H1 (cell line): ENCODE measurements around the gene SNF8. TPM values are rescaled to one million over a fixed set of nuclear protein-coding genes. Genes with fewer than 3 reads are reported as not detected.

Source experiments
- CTCF ChIA-PET: fragments of 300-600 bp; sonication (Branson Sonifier 250); formaldehyde crosslinking; loops from one replicate; lab custom pipeline; 2021; ENCODE audit not compliant: partially characterized antibody; lab: Charles Lee
- POLR2A ChIA-PET: fragments of 300-600 bp; sonication (Branson Sonifier 250); formaldehyde crosslinking; loops from one replicate; lab custom pipeline; 2021; ENCODE audit warnings: inconsistent platforms; ENCODE audit not compliant: partially characterized antibody; lab: Charles Lee
- DNase-seq, 2 experiments: peaks; one replicate each; pipeline versions ENCODE4 v3.0.0 to v3.0.0-alpha.2; 2010 to 2022; ENCODE audit warnings: low spot score in 2 of 2, low read depth in 1 of 2, mixed read lengths in 1 of 2
- FAIRE-seq: peaks from 2 replicates; lab custom pipeline; 2011; peaks lifted over from hg19 to GRCh38; lab: Jason Lieb, UNC
- H2AFZ ChIP-seq: 2 replicates; pipeline ENCODE4 v1.8.1; 2012; ENCODE audit warnings: low read length, inconsistent platforms
- H2AK5ac ChIP-seq: 2 replicates; pipeline ENCODE4 v1.6.1; 2013; ENCODE audit warnings: low read depth, low read length
- H2BK120ac ChIP-seq: replicated peaks from 2 replicates; pipeline ENCODE3; 2013; ENCODE audit warnings: low read depth, low read length, inconsistent platforms
- H2BK12ac ChIP-seq: 2 replicates; pipeline ENCODE4 v1.6.1; 2013; ENCODE audit warnings: low read depth, low read length
- H2BK15ac ChIP-seq: 2 replicates; pipeline ENCODE4 v1.6.1; 2013; ENCODE audit warnings: low read length
- H2BK20ac ChIP-seq: 2 replicates; pipeline ENCODE4 v1.6.1; 2013; ENCODE audit warnings: low read length
- H2BK5ac ChIP-seq: 2 replicates; pipeline ENCODE4 v1.6.1; 2013; ENCODE audit warnings: low read depth, low read length
- H3K14ac ChIP-seq: 2 replicates; pipeline ENCODE4 v1.6.1; 2013; ENCODE audit warnings: inconsistent platforms; ENCODE audit not compliant: insufficient read length
- H3K18ac ChIP-seq: 2 replicates; pipeline ENCODE4 v1.6.1; 2013; ENCODE audit warnings: low read length; ENCODE audit errors: extremely low read depth
- H3K23ac ChIP-seq: 2 replicates; pipeline ENCODE4 v1.6.1; 2013; ENCODE audit warnings: inconsistent platforms; ENCODE audit not compliant: insufficient read length
- H3K23me2 ChIP-seq: 2 replicates; pipeline ENCODE4 v1.6.1; 2013; ENCODE audit warnings: low read depth, low read length
- H3K27ac ChIP-seq: 2 replicates; pipeline ENCODE4 v1.6.1; 2011; ENCODE audit warnings: low read depth, low read length, inconsistent platforms
- H3K27me3 ChIP-seq, 4 experiments: replicated peaks in 1 of 4; 1 replicate in 1 of 4; 2 replicates in 3 of 4; pipeline versions ENCODE4 v1.6.1 to v1.8.1; 2011 to 2013; ENCODE audit warnings: low read length in 3 of 4, mild to moderate bottlenecking in 3 of 4, inconsistent platforms in 2 of 4, mixed read lengths in 2 of 4, moderate library complexity in 1 of 4; ENCODE audit not compliant: control insufficient read depth in 3 of 4, insufficient read depth in 3 of 4; ENCODE audit errors: extremely low read depth in 1 of 4
- H3K36me3 ChIP-seq, 4 experiments: 2 replicates each; pipeline versions ENCODE4 v1.6.1 to v1.8.1; 2011 to 2013; ENCODE audit warnings: mild to moderate bottlenecking in 4 of 4, low read length in 3 of 4, moderate library complexity in 2 of 4, control low read depth in 1 of 4, inconsistent platforms in 1 of 4; ENCODE audit not compliant: insufficient read depth in 4 of 4, control insufficient read depth in 2 of 4
- H3K4ac ChIP-seq: replicated peaks from 2 replicates; pipeline ENCODE3; 2013; ENCODE audit warnings: low read length, low read depth, mixed read lengths, inconsistent platforms; ENCODE audit not compliant: insufficient read length
- H3K4me1 ChIP-seq, 4 experiments: replicated peaks in 1 of 4; 1 replicate in 1 of 4; 2 replicates in 3 of 4; pipeline versions ENCODE4 v1.6.1 to v1.8.1; 2011 to 2013; ENCODE audit warnings: low read length in 3 of 4, inconsistent platforms in 2 of 4, mixed read lengths in 1 of 4; ENCODE audit not compliant: insufficient read depth in 4 of 4, control insufficient read depth in 3 of 4
- H3K4me2 ChIP-seq, 2 experiments: 2 replicates each; pipeline versions ENCODE4 v1.6.1 to v1.8.1; 2011 to 2013; ENCODE audit warnings: low read depth in 2 of 2, low read length in 2 of 2, control low read depth in 1 of 2, inconsistent platforms in 1 of 2, mild to moderate bottlenecking in 1 of 2; ENCODE audit not compliant: insufficient read depth in 1 of 2
- H3K4me3 ChIP-seq, 4 experiments: fragments of 200-600, 300-600 bp in 1 of 4; sonication (generic), shearing (Covaris generic), sonication (Bioruptor Twin) in 1 of 4; 2 replicates each; pipeline versions ENCODE4 v1.5.1 to v1.8.1; 2011 to 2016; ENCODE audit warnings: low read length in 4 of 4, low read depth in 3 of 4, control low read depth in 2 of 4, inconsistent platforms in 2 of 4, mild to moderate bottlenecking in 2 of 4, mixed read lengths in 1 of 4, moderate library complexity in 1 of 4; ENCODE audit not compliant: insufficient read depth in 2 of 4; ENCODE audit errors: extremely low read depth in 1 of 4
- H3K56ac ChIP-seq: replicated peaks from 2 replicates; pipeline ENCODE3; 2013; ENCODE audit warnings: low read depth, mild to moderate bottlenecking, mixed read lengths, low read length, inconsistent platforms; ENCODE audit not compliant: insufficient read length
- H3K79me1 ChIP-seq: 2 replicates; pipeline ENCODE4 v1.6.1; 2013; ENCODE audit warnings: low read depth, low read length, control low read depth
- H3K79me2 ChIP-seq, 2 experiments: 2 replicates each; pipeline versions ENCODE4 v1.6.1 to v1.8.1; 2012 to 2013; ENCODE audit warnings: low read length in 2 of 2, mild to moderate bottlenecking in 2 of 2, inconsistent platforms in 1 of 2; ENCODE audit not compliant: insufficient read depth in 2 of 2, control insufficient read depth in 1 of 2
- H3K9ac ChIP-seq, 4 experiments: replicated peaks in 1 of 4; 1 replicate in 1 of 4; 2 replicates in 3 of 4; pipeline versions ENCODE4 v1.6.1 to v1.8.1; 2011 to 2013; ENCODE audit warnings: low read depth in 3 of 4, low read length in 3 of 4, control low read depth in 2 of 4, mild to moderate bottlenecking in 2 of 4, moderate library complexity in 2 of 4, inconsistent platforms in 1 of 4; ENCODE audit errors: extremely low read depth in 1 of 4
- H3K9me3 ChIP-seq, 2 experiments: 2 replicates each; pipeline versions ENCODE4 v1.6.1 to v1.8.1; 2012 to 2013; ENCODE audit warnings: mild to moderate bottlenecking in 2 of 2, moderate library complexity in 2 of 2, control low read depth in 1 of 2, inconsistent platforms in 1 of 2, low read depth in 1 of 2, low read length in 1 of 2, mixed read lengths in 1 of 2; ENCODE audit not compliant: insufficient read depth in 2 of 2
- H4K20me1 ChIP-seq, 2 experiments: replicated peaks in 1 of 2; 2 replicates each; pipeline versions ENCODE3 to v1.8.1; 2011 to 2013; ENCODE audit warnings: inconsistent platforms in 2 of 2, low read length in 2 of 2, mild to moderate bottlenecking in 1 of 2; ENCODE audit not compliant: insufficient read depth in 2 of 2, control insufficient read depth in 1 of 2
- H4K5ac ChIP-seq: 2 replicates; pipeline ENCODE4 v1.6.1; 2013; ENCODE audit warnings: low read length, low read depth, mixed read lengths, inconsistent platforms; ENCODE audit not compliant: insufficient read length
- H4K8ac ChIP-seq: 2 replicates; pipeline ENCODE4 v1.8.0; 2013; ENCODE audit warnings: mild to moderate bottlenecking, moderate library complexity, low read length, inconsistent platforms; ENCODE audit not compliant: insufficient read depth; ENCODE audit errors: extremely low read depth
- H4K91ac ChIP-seq: replicated peaks from 2 replicates; pipeline ENCODE3; 2013; ENCODE audit warnings: low read length, mixed read lengths, inconsistent platforms; ENCODE audit not compliant: insufficient read length
- MAFK ChIP-seq: IDR thresholded peaks from 2 replicates; pipeline ENCODE4 v1.6.1; 2012; ENCODE audit warnings: low read depth, mild to moderate bottlenecking, improper control_type of control experiment, low read length
- RFX5 ChIP-seq: IDR thresholded peaks from 2 replicates; pipeline ENCODE4 v1.6.1; 2011; ENCODE audit warnings: low read depth, low read length, improper control_type of control experiment, borderline replicate concordance
- WGBS, 2 experiments: shearing (Covaris generic) in 1 of 2; methylation state at CpG; one replicate each; pipeline versions ENCODE4 v1.1.6 to v1.1.7; 2013 to 2015; ENCODE audit warnings: low lambda C conversion rate in 2 of 2, mixed read lengths in 2 of 2, inconsistent platforms in 1 of 2, low coverage in 1 of 2, missing lambda C conversion rate in 1 of 2; ENCODE audit not compliant: insufficient replicate concordance in 2 of 2, insufficient coverage in 1 of 2, insufficient read length in 1 of 2; ENCODE audit errors: extremely low coverage in 1 of 2, missing lambda C conversion rate in 1 of 2; 5-methylcytosine and 5-hydroxymethylcytosine counted together
- polyA plus RNA-seq, 7 experiments: library from polyadenylated mRNA; depleted of rRNA in 3 of 7; stranded (reverse) in 5 of 7; unstranded in 2 of 7; fragments of >200 nt in 5 of 7; fragments of 200-250 nt in 2 of 7; gene quantifications; 1 replicate in 5 of 7; 2 replicates in 1 of 7; 4 replicates in 1 of 7; pipeline versions ENCODE4 v1.2.1 to v1.2.3, GENCODE V29; 2011 to 2013; ENCODE audit warnings: missing spikeins in 2 of 7, mixed read lengths in 2 of 7
- total RNA-seq: library from RNA; stranded (reverse); fragmentation: NEBNext Ultra II Directional; extraction: Animal tissue kit (Norgen Biotek cat#: 25700); gene quantifications from 2 replicates; pipeline ENCODE4 v1.2.1, GENCODE V29; 2021

The SNF8 gene
- total and polyA plus RNA-seq, 2 of the 8 experiments (the other 6 are each of a cell fraction or from before 2014, with no cell fraction given): 132 to 133 TPM

GRCh38 chr17:48907713-48908046 lies 37.0 kb downstream of the SNF8 start:
- peaks cover 8% of the 10 kb centered on the region for H3K23me2 ChIP-seq
- H3K18ac ChIP-seq: peak overlapping the region; percentile 95
- peaks cover 17% of the 10 kb centered on the region for H3K79me1 ChIP-seq
- no peak for DNase-seq
- H2AFZ ChIP-seq: peak overlapping the region; percentile 1; the same call in 1 of the 2 replicates
- no peak overlapping the region for H2BK20ac ChIP-seq
- H2AK5ac ChIP-seq: 0 out of 2 replicates have a peak overlapping the region, but pooled peaks have one; percentile 75
- H3K56ac ChIP-seq: peak overlapping the region; percentile 74
- 44% methylated on average over 2 of the region's 2 CpGs; no CpG with 5 or more reads in 1 of the 2 experiments for WGBS, 2 experiments
- peak overlapping the region; percentile 82 for H4K5ac ChIP-seq
- H2BK120ac ChIP-seq: peak overlapping the region; percentile 13
- H3K79me2 ChIP-seq: peaks cover 21 to 37% of the 10 kb centered on the region in 2 experiments
- peak overlapping the region; percentile 92; the same call in 1 of the 2 replicates for H4K8ac ChIP-seq
- no peak for FAIRE-seq
- H4K20me1 ChIP-seq: peaks cover 9 to 20% of the 10 kb centered on the region in 2 experiments
- H3K36me3 ChIP-seq: peaks cover 0 to 26% (median 9%) of the 10 kb centered on the region in 4 experiments; a peak in 5 of 8 replicates
- TF ChIP-seq RFX5 (no peak), MAFK (peak; percentile 58)
- H3K14ac ChIP-seq: no peak overlapping the region
- peak overlapping the region; percentile 60 to 97 (median 79) for H3K4me3 ChIP-seq
- peak overlapping the region; percentile 55; the same call in 1 of the 2 replicates for H2BK12ac ChIP-seq
- H3K27ac ChIP-seq: peak overlapping the region; percentile 89
- CTCF ChIA-PET: interaction anchor here (0.7 to 2.2 kb wide), 9 partner anchors 14 to 191 kb away, joined by 3 to 16 read pairs (median 4); partner anchors contain the start of gene ATP5MC1
- no peak overlapping the region for H3K23ac ChIP-seq
- peak overlapping the region in 3 of 4 experiments; percentile 64 to 78 (median 77); a peak in 6 of 7 replicates for H3K9ac ChIP-seq
- peak overlapping the region; percentile 84 to 86 for H3K4me2 ChIP-seq
- H3K27me3 ChIP-seq: no peaks in the 10 kb centered on the region
- POLR2A ChIA-PET: interaction anchor here (0.5 to 8.2 kb wide), 20 partner anchors 9 to 218 kb away, joined by 3 to 93 read pairs (median 4); partner anchors contain the start of genes ATP5MC1, IGF2BP1 and SNF8
- H3K4me1 ChIP-seq: peaks cover 5 to 17% (median 6%) of the 10 kb centered on the region in 4 experiments
- H4K91ac ChIP-seq: peak overlapping the region; percentile 87
- 0 out of 2 replicates have a peak overlapping the region, but pooled peaks have one; percentile 61 for H2BK15ac ChIP-seq
- H3K9me3 ChIP-seq: no peaks in the 10 kb centered on the region
- H2BK5ac ChIP-seq: peak overlapping the region; percentile 94
- peak overlapping the region; percentile 17 for H3K4ac ChIP-seq
